CD14-positive monocyte (primary cell): ENCODE data around the gene ACP5. TPM values are rescaled to one million over a fixed set of nuclear protein-coding genes. Genes with fewer than 3 reads are reported as not detected.

ENCODE experiments used
- DNase-seq, 3 donors: peaks; one replicate each; pipeline ENCODE4 v3.0.0-alpha.2; 2011 to 2022
- H2AFZ ChIP-seq: 2 replicates; pipeline ENCODE4 v1.6.0; 2012; ENCODE audit warnings: mild to moderate bottlenecking, low read depth, low read length, inconsistent platforms; ENCODE audit not compliant: insufficient read depth, poor library complexity, severe bottlenecking
- H3K27ac ChIP-seq, 2 donors: 1 replicate in 1 of 2; 2 replicates in 1 of 2; pipeline ENCODE4 v1.5.1; 2012 to 2013; ENCODE audit warnings: low read length in 2 of 2, control low read depth in 1 of 2, inconsistent platforms in 1 of 2, low read depth in 1 of 2, mild to moderate bottlenecking in 1 of 2
- H3K27me3 ChIP-seq, 2 donors: one replicate each; pipeline versions ENCODE4 v1.6.0 to v1.6.1; 2011 to 2013; ENCODE audit warnings: low read length in 2 of 2; ENCODE audit not compliant: control insufficient read depth in 2 of 2, insufficient read depth in 2 of 2
- H3K36me3 ChIP-seq, 2 donors: replicated peaks in 1 of 2; 1 replicate in 1 of 2; 2 replicates in 1 of 2; pipeline versions ENCODE4 v1.5.1 to v1.6.1; 2012 to 2013; ENCODE audit warnings: low read length in 2 of 2, control low read depth in 1 of 2, inconsistent platforms in 1 of 2, mild to moderate bottlenecking in 1 of 2; ENCODE audit not compliant: insufficient read depth in 2 of 2, control insufficient read depth in 1 of 2
- H3K4me1 ChIP-seq, 2 donors: 1 replicate in 1 of 2; 2 replicates in 1 of 2; pipeline versions ENCODE4 v1.5.1 to v1.6.1; 2012 to 2013; ENCODE audit warnings: low read length in 2 of 2, control low read depth in 1 of 2, inconsistent platforms in 1 of 2, mild to moderate bottlenecking in 1 of 2, moderate library complexity in 1 of 2; ENCODE audit not compliant: insufficient read depth in 2 of 2, control insufficient read depth in 1 of 2
- H3K4me2 ChIP-seq: replicated peaks from 2 replicates; pipeline ENCODE3; 2012; ENCODE audit warnings: low read length, moderate library complexity, mild to moderate bottlenecking; ENCODE audit not compliant: poor library complexity, severe bottlenecking; ENCODE audit errors: extremely low read depth
- H3K4me3 ChIP-seq, 3 experiments: fragments of 200-600 bp in 1 of 3; sonication (generic) in 1 of 3; replicated peaks in 1 of 3; 1 replicate in 2 of 3; 2 replicates in 1 of 3; pipeline ENCODE4 v1.5.1; 2011 to 2013; ENCODE audit warnings: low read length in 3 of 3, mild to moderate bottlenecking in 3 of 3, control low read depth in 2 of 3, low read depth in 2 of 3, inconsistent platforms in 1 of 3, moderate library complexity in 1 of 3
- H3K79me2 ChIP-seq: 2 replicates; pipeline ENCODE4 v1.6.0; 2012; ENCODE audit warnings: mild to moderate bottlenecking, control low read depth, inconsistent platforms, low read length, moderate library complexity; ENCODE audit not compliant: insufficient read depth
- H3K9ac ChIP-seq: 2 replicates; pipeline ENCODE4 v1.6.0; 2017; ENCODE audit warnings: low read length, mild to moderate bottlenecking; ENCODE audit not compliant: insufficient read depth, poor library complexity, severe bottlenecking
- H3K9me3 ChIP-seq, 2 donors: replicated peaks in 1 of 2; 1 replicate in 1 of 2; 2 replicates in 1 of 2; pipeline versions ENCODE4 v1.5.1 to v1.6.1; 2012 to 2013; ENCODE audit warnings: low read length in 2 of 2, control low read depth in 1 of 2; ENCODE audit not compliant: control insufficient read depth in 1 of 2, insufficient read depth in 1 of 2
- H4K20me1 ChIP-seq: 2 replicates; pipeline ENCODE4 v1.6.0; 2012; ENCODE audit warnings: mild to moderate bottlenecking, low read length, control low read depth, moderate library complexity; ENCODE audit not compliant: insufficient read depth
- H3K27ac Mint-ChIP-seq, 7 donors: one replicate each; pipeline ENCODE4 v1.8.0; 2020; ENCODE audit warnings: mild to moderate bottlenecking in 7 of 7, mixed read lengths in 7 of 7, moderate library complexity in 6 of 7, inconsistent platforms in 2 of 7
- H3K27me3 Mint-ChIP-seq, 3 donors: one replicate each; pipeline ENCODE4 v1.8.0; 2021 to 2022; ENCODE audit warnings: low read depth in 3 of 3, mild to moderate bottlenecking in 3 of 3, mixed read lengths in 3 of 3, moderate library complexity in 3 of 3, inconsistent platforms in 1 of 3
- H3K36me3 Mint-ChIP-seq, 2 donors: one replicate each; pipeline ENCODE4 v1.8.0; 2020; ENCODE audit warnings: mixed read lengths in 2 of 2, inconsistent platforms in 1 of 2, mild to moderate bottlenecking in 1 of 2
- H3K4me1 Mint-ChIP-seq: one replicate; pipeline ENCODE4 v1.8.0; 2020; ENCODE audit warnings: mild to moderate bottlenecking, mixed read lengths
- H3K4me3 Mint-ChIP-seq, 2 donors: one replicate each; pipeline ENCODE4 v1.8.0; 2020; ENCODE audit warnings: mild to moderate bottlenecking in 2 of 2, mixed read lengths in 2 of 2, moderate library complexity in 1 of 2
- H3K9me3 Mint-ChIP-seq, 7 donors: one replicate each; pipeline ENCODE4 v1.8.0; 2020 to 2022; ENCODE audit warnings: mixed read lengths in 7 of 7, mild to moderate bottlenecking in 6 of 7, moderate library complexity in 6 of 7, inconsistent platforms in 2 of 7
- WGBS: methylation state at CpG from one replicate; pipeline ENCODE4 v1.1.5; 2013; ENCODE audit warnings: missing lambda C conversion rate; ENCODE audit not compliant: insufficient coverage; 5-methylcytosine and 5-hydroxymethylcytosine counted together
- intact Hi-C, 2 donors: fragments of 100-400 bp; cut with micrococcal nuclease; formaldehyde crosslinking; loops; one replicate each; pipeline versions ENCODE4 v1.15.0 to v1.15.1; 2023
- polyA plus RNA-seq, 3 donors: library from polyadenylated mRNA; depleted of rRNA in 1 of 3; unstranded in 2 of 3; stranded (reverse) in 1 of 3; fragments of 300-500 nt in 2 of 3; fragments of >200 nt in 1 of 3; fragmentation: Illumina TruSeq in 2 of 3; gene quantifications; 1 replicate in 2 of 3; 2 replicates in 1 of 3; pipeline ENCODE4 v1.2.3, GENCODE V29; 2012 to 2021
- TF ChIP-seq, protein P1 (sequence below): fragments of 200-600 bp; IDR thresholded peaks from one replicate; pipeline ENCODE4 v1.8.0; 2022; ENCODE audit warnings: antibody characterized with exemption, mild to moderate bottlenecking

Gene ACP5
- polyA plus RNA-seq, 3 donors = 20.1 to 58.2 (median 31.2) TPM

DNA sequence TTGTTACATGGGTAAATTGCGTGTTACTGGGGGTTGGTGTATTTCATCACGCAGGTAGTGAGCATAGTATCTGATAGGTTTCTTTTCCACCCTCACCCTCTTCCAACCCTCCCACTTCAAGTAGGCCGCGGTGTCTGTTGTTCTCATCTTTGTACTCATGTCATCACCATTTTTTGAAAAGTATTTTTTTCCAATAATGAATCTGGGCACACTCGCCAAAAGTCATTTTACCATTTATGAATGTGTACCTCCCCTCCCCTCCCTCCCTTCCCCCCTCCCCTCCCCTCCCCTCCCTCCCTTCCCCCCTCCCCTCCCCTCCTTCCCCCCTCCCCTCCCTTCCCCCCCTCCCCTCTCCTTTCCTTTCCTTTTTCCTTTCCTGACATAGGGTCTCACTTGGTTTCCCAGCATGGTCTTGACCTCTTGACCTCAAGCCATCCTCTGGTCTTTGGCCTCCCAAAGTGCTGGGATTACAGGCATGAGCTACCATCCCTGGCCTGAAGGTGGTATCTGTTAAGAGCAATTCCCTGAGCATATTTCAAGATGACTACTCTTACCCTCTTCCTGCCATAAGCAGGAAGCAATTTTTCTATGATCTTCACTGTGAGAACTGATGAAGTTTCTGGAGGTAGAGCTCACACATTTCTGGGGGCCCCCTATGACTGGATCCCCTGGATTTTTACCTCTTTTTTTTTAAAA, 35.5 kb upstream of the ACP5 start:
- Histone ChIP-seq H3K4me3 (no peak overlapping the region), H2AFZ (no peak overlapping the region), H3K27me3 (no peaks in the 10 kb centered on the region), H3K9me3 (peaks cover 24 to 38% of the 10 kb centered on the region in 2 donors), H3K79me2 (peaks cover 16% of the 10 kb centered on the region), H3K36me3 (peaks cover 33 to 41% of the 10 kb centered on the region in 2 donors), H3K4me2 (no peak overlapping the region), H4K20me1 (no peaks in the 10 kb centered on the region), H3K9ac (no peak overlapping the region), H3K4me1 (no peaks in the 10 kb centered on the region), H3K27ac (no peak overlapping the region)
- Mint-ChIP-seq H3K9me3 (peaks cover 22 to 50% (median 38%) of the 10 kb centered on the region in 7 donors), H3K4me1 (no peaks in the 10 kb centered on the region), H3K36me3 (peaks cover 40 to 47% of the 10 kb centered on the region in 2 donors), H3K27ac (peak overlapping the region in 1 of 7 donors; percentile 10), H3K27me3 (peaks cover 0 to 2% (median 0%) of the 10 kb centered on the region in 3 donors), H3K4me3 (no peak overlapping the region)
- TF ChIP-seq, protein P1, sequence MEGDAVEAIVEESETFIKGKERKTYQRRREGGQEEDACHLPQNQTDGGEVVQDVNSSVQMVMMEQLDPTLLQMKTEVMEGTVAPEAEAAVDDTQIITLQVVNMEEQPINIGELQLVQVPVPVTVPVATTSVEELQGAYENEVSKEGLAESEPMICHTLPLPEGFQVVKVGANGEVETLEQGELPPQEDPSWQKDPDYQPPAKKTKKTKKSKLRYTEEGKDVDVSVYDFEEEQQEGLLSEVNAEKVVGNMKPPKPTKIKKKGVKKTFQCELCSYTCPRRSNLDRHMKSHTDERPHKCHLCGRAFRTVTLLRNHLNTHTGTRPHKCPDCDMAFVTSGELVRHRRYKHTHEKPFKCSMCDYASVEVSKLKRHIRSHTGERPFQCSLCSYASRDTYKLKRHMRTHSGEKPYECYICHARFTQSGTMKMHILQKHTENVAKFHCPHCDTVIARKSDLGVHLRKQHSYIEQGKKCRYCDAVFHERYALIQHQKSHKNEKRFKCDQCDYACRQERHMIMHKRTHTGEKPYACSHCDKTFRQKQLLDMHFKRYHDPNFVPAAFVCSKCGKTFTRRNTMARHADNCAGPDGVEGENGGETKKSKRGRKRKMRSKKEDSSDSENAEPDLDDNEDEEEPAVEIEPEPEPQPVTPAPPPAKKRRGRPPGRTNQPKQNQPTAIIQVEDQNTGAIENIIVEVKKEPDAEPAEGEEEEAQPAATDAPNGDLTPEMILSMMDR = no peak
- no CpG with 5 or more reads among the region's 5 CpGs for WGBS
- intact Hi-C loops = no loop called here
- DNase-seq = no peak

DNA sequence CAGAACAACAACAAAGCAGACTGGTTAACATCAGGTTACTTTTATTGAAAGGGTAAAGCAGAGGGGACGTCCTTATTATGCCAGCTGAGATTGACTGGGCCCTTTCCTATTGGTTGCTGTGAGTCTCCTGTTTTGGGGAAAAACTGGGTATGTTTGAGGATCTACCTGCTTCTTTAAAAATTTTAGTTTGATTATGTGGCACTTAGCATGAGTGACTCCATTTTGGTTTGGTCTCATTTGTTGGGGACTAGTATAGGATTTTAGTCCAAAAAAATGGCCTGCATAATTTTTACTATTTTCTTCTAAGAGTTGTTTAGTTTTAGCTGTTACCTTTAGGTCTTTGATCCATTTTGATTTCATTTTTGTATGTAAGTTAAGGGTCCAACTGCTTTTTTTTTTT, 34.3 kb upstream of the ACP5 start:
- Mint-ChIP-seq H3K4me3 (no peak overlapping the region), H3K4me1 (no peaks in the 10 kb centered on the region), H3K36me3 (peaks cover 33 to 45% of the 10 kb centered on the region in 2 donors), H3K9me3 (peaks cover 11 to 43% (median 32%) of the 10 kb centered on the region in 7 donors), H3K27me3 (peaks cover 0 to 2% (median 0%) of the 10 kb centered on the region in 3 donors), H3K27ac (no peak overlapping the region)
- Histone ChIP-seq H4K20me1 (no peaks in the 10 kb centered on the region), H3K27ac (no peak overlapping the region), H3K4me2 (no peak overlapping the region), H3K27me3 (no peaks in the 10 kb centered on the region), H3K9ac (no peak overlapping the region), H3K79me2 (peaks cover 16% of the 10 kb centered on the region), H3K9me3 (peaks cover 23 to 29% of the 10 kb centered on the region in 2 donors), H3K36me3 (peaks cover 20 to 29% of the 10 kb centered on the region in 2 donors), H3K4me1 (no peaks in the 10 kb centered on the region), H3K4me3 (no peak overlapping the region), H2AFZ (no peak overlapping the region)
- intact Hi-C loops = no loop called here
- no peak for DNase-seq
- WGBS = 83% methylated on average over 1 of the region's 1 CpG
- TF ChIP-seq, protein P1 = no peak
